Hepatocyte (in vitro differentiated cells): ENCODE measurements around the gene MOV10L1.

Source experiments
- EZH2 ChIP-seq: fragments of 200-600 bp; sonication (generic); IDR thresholded peaks from 2 replicates; pipeline ENCODE4 v1.6.1; 2016; ENCODE audit warnings: antibody characterized with exemption, mild to moderate bottlenecking, borderline replicate concordance
- EZH2phosphoT487 ChIP-seq: fragments of 200-600 bp; sonication (generic); IDR thresholded peaks from one replicate; pipeline ENCODE4 v1.6.1; 2018; ENCODE audit warnings: antibody characterized with exemption, mild to moderate bottlenecking, low read depth, moderate library complexity; ENCODE audit not compliant: unreplicated experiment, severe bottlenecking
- TF ChIP-seq, protein P1 (sequence below): fragments of 200-600 bp; sonication (generic); IDR thresholded peaks from 2 replicates; pipeline ENCODE4 v1.5.1; 2016; ENCODE audit warnings: antibody characterized with exemption, mild to moderate bottlenecking; ENCODE audit not compliant: poor library complexity

DNA sequence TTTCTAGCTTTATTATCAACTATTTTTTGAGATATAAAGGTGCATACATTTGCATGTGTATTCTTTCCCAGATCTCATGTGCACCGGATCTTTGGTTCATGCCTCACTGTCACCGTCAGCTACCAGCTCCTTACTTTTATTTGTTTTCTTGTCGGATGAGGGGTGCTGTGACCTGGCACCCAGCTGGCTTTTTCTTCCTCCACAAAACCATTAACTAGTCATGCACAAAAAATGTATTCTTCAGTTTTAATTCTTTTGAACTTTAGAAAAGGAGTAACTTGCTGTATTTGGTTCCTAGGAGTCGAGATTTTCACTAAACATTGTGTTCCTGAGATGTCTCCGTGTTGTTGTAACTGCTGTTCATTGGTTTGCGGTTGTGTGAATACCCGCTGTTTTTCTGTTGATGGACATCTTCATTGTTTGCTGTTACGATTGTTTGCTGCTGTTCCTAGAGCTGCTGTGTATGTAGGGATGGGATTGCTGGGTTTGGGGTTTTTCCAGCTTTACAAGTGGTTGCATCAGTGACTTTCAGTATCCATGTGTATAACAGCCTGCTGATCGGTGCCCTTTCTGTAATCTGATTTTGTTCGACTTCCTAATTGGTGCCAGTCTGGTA lies 39.4 kb downstream of the MOV10L1 start:
- TF ChIP-seq, protein P1, sequence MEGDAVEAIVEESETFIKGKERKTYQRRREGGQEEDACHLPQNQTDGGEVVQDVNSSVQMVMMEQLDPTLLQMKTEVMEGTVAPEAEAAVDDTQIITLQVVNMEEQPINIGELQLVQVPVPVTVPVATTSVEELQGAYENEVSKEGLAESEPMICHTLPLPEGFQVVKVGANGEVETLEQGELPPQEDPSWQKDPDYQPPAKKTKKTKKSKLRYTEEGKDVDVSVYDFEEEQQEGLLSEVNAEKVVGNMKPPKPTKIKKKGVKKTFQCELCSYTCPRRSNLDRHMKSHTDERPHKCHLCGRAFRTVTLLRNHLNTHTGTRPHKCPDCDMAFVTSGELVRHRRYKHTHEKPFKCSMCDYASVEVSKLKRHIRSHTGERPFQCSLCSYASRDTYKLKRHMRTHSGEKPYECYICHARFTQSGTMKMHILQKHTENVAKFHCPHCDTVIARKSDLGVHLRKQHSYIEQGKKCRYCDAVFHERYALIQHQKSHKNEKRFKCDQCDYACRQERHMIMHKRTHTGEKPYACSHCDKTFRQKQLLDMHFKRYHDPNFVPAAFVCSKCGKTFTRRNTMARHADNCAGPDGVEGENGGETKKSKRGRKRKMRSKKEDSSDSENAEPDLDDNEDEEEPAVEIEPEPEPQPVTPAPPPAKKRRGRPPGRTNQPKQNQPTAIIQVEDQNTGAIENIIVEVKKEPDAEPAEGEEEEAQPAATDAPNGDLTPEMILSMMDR, result no peak
- TF ChIP-seq EZH2 (no peak), EZH2phosphoT487 (no peak)
